GM21529 (cell line): Measurements from ENCODE around the gene AQP12B.
"Not testable (repeated sequence)": the region's sequence is repeated elsewhere in the genome, so short reads cannot be mapped to it uniquely, and the experiment has no call there.

ENCODE experiments used
- ATAC-seq: cut with Tn5 transposase; IDR thresholded peaks from one replicate; pipeline ENCODE4 v1.9.1; 2021; ENCODE audit not compliant: unreplicated experiment

Gene AQP12B

GRCh38 chr2:240685771-240686371 lies 3.2 kb upstream of the AQP12B start:
- ATAC-seq = no peak

GRCh38 chr2:240683980-240684728 lies 1.5 kb upstream of the AQP12B start:
- ATAC-seq = not testable (repeated sequence)

GRCh38 chr2:240683329-240683979 lies 769 bp upstream of the AQP12B start:
- ATAC-seq = not testable (repeated sequence)

- ATAC-seq = not testable (repeated sequence)
Measured at GRCh38 chr2:240680185-240680584, 2.5 kb downstream of the AQP12B start.

- not testable (repeated sequence) for ATAC-seq
Measured at GRCh38 chr2:240678909-240679308, 3.8 kb downstream of the AQP12B start.

- ATAC-seq = not testable (repeated sequence)
Measured at GRCh38 chr2:240678043-240678442, 4.6 kb downstream of the AQP12B start.

GRCh38 chr2:240675345-240675744 lies 7.3 kb downstream of the AQP12B start:
- not testable (repeated sequence) for ATAC-seq

GRCh38 chr2:240674461-240675184 lies 8.1 kb downstream of the AQP12B start:
- ATAC-seq = not testable (repeated sequence)

- ATAC-seq = no peak
Measured at GRCh38 chr2:240672701-240673190, 9.9 kb downstream of the AQP12B start.

GRCh38 chr2:240672076-240672700 lies 10.5 kb downstream of the AQP12B start:
- ATAC-seq = no peak

- ATAC-seq = no peak
Measured at GRCh38 chr2:240670950-240671349, 11.7 kb downstream of the AQP12B start.

- ATAC-seq = no peak
Measured at GRCh38 chr2:240670402-240670801, 12.3 kb downstream of the AQP12B start.

- no peak for ATAC-seq
Measured at GRCh38 chr2:240664622-240665021, 18.1 kb downstream of the AQP12B start.

GRCh38 chr2:240663546-240664190 lies 19.0 kb downstream of the AQP12B start:
- ATAC-seq = no peak

- ATAC-seq = no peak
Measured at GRCh38 chr2:240662681-240663080, 20.0 kb downstream of the AQP12B start.

- not testable (repeated sequence) for ATAC-seq
Measured at GRCh38 chr2:240659883-240660282, 22.8 kb downstream of the AQP12B start.

- peak; percentile 67 for ATAC-seq
Measured at GRCh38 chr2:240655931-240656886, 26.5 kb downstream of the AQP12B start.

GRCh38 chr2:240651185-240651584 lies 31.5 kb downstream of the AQP12B start:
- ATAC-seq = no peak
